GM18909 (cell line): ENCODE results near the gene FKBP6.
A peak's percentile ranks its signal among the peaks of the same experiment; 100 is the strongest.
"Not testable (repeated sequence)": the region's sequence is repeated elsewhere in the genome, so short reads cannot be mapped to it uniquely, and the experiment has no call there.

Source experiments
- ATAC-seq: cut with Tn5 transposase; IDR thresholded peaks from one replicate; pipeline ENCODE4 v1.9.1; 2021; ENCODE audit warnings: mild to moderate bottlenecking; ENCODE audit not compliant: unreplicated experiment, poor library complexity

The FKBP6 gene, protein sequence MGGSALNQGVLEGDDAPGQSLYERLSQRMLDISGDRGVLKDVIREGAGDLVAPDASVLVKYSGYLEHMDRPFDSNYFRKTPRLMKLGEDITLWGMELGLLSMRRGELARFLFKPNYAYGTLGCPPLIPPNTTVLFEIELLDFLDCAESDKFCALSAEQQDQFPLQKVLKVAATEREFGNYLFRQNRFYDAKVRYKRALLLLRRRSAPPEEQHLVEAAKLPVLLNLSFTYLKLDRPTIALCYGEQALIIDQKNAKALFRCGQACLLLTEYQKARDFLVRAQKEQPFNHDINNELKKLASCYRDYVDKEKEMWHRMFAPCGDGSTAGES

DNA sequence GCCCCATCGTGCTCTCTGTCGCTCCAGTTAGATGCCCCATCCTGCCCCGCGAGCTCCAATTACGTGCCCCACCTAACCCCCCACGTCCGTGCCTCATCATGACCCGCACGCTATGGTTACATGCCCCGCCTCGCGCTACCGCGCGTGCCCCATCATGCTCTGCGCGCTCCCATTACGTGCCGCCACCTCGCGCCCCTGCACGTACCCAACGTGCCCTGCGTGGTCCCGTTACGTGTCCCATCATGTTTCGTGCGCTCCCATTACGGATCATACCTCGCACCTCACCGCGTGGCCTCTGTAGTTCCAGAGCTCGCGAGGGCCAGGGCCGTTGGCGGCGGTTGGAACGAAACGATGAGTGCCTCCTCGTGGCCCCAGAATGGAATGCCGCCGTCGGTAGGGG, at the start of gene FKBP6, which contains the start of gene TRIM50:
Gene FKBP6, plus strand, starts transcription at position 240 of the 400 bp plus-strand sequence. CDS start 268 bp downstream, outside the sequence.
Gene TRIM50, minus strand, starts transcription at position 161 of the 400 bp plus-strand sequence. CDS start 3,295 bp downstream, outside the sequence.
- ATAC-seq = not testable (repeated sequence)

DNA sequence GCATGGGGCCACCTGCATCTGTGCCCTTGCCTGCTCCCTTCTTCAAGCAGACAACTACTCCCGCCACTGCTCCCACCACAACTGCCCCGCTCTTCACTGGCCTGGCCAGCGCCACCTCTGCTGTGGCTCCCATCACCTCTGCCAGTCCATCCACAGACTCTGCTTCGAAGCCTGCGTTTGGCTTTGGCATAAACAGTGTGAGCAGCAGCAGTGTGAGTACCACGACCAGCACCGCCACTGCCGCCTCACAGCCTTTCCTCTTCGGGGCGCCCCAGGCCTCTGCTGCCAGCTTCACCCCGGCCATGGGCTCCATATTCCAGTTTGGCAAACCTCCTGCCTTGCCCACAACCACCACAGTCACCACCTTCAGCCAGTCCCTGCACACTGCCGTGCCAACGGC, 30.7 kb upstream of the FKBP6 start:
- not testable (repeated sequence) for ATAC-seq

DNA sequence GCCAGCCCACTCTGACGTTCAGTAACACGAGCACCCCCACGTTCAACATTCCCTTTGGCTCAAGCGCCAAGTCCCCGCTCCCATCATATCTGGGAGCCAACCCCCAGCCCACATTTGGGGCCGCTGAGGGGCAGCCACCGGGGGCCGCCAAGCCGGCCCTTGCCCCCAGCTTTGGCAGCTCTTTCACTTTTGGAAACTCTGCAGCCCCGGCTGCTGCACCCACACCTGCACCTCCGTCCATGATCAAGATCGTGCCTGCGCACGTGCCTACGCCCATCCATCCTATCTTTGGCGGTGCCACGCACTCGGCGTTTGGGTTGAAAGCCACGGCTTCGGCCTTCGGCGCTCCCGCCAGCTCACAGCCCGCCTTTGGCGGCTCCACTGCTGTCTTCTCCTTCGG, 30.3 kb upstream of the FKBP6 start:
- ATAC-seq = not testable (repeated sequence)

DNA sequence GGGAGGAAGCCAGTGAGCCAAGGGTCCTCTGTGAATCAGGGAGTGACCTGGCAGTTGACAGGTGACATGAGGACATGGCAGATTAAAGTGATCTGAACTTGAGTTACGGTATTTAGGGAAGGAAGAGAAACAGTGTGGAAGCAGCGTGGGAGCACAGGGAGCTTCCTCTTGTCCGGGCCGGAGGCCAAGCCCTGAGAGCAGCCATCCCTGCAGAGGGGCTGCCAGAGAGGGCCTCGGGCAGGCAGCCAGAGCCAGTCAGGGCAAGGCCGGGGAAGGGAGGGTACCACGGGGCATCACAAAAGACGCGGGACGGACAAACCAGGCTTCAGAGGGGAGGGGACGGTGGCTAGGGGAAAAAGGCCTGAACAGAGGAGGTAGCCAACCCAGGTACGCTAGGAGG, 28.1 kb upstream of the FKBP6 start:
- not testable (repeated sequence) for ATAC-seq

DNA sequence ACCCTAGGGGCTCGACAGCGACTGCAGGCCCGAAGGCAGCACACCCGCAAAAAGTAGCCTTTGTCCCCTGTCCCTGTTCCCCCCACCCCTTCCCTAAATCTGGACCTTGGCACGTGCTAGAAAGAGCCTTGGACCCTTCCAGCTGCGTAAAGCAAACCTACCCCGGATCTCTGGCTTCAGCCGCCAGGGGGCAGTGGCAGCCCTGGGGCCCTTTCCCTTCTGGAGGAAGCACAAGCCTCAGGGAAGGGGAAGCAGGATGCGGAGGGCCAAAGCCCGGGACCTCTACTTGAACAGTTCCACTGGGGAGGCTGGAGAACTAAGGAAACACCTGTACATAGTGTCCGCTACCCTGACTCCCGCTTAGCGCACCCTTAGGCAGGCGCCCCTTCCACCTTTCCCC, 26.9 kb upstream of the FKBP6 start:
- not testable (repeated sequence) for ATAC-seq

DNA sequence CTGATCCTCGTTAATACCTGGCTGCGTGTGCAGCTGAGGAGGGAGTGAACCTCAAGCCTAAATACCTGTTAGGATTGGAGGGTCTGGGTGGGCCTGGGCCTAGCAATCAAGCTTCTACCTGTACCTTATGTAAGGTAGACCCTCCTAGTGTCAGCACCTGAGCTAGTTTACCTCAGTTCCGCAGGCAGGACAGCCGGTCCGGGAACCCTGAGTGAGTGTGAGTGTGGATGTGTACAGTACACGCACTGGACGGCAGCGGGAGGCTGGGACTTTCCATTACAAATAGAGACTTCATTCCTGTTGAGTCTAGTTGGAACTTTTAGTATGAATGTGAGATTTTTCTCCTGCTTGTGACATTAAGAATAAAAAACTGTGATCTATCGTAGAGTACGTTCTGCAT, 25.1 kb upstream of the FKBP6 start:
- ATAC-seq = not testable (repeated sequence)

DNA sequence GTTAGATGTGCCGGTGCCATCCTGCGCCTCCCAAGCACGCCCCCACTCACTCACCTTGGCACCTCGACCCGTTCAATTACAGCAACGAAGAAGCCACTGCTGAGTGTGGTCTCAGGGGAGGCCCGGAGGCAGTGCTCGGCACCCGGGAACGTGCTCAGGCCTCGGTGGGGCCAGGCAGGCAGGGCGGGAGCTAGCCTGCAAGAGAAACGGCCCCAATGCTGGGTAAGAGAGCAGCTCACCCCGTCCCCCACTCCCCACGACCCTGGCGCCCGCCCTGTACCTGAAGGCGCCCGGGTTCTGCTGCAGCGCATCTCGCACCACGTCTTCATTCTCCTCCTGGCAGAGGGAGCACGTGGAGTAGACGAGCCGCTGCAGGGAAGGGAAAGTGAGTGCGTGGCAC, 24.4 kb upstream of the FKBP6 start:
- no peak for ATAC-seq

DNA sequence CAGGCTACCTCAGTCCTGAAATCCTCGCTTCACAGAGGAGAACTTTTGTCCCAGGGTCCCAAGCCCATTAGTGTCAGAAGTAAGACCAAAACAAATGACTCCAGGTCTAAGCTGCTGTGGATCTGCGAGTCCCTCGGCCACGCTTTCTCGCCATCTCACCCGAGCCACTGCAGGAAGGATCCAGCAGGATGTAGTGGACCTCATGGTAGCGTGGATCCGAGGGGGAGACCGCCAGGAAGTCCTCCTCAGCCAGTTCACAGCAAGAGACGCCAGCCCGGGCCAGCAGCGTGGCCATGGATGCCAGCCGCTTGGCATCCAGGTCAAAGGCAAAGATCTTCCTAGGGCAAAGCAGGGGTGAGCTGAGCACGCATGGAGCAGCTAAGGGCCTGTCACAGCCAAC, 23.9 kb upstream of the FKBP6 start:
- ATAC-seq = no peak

DNA sequence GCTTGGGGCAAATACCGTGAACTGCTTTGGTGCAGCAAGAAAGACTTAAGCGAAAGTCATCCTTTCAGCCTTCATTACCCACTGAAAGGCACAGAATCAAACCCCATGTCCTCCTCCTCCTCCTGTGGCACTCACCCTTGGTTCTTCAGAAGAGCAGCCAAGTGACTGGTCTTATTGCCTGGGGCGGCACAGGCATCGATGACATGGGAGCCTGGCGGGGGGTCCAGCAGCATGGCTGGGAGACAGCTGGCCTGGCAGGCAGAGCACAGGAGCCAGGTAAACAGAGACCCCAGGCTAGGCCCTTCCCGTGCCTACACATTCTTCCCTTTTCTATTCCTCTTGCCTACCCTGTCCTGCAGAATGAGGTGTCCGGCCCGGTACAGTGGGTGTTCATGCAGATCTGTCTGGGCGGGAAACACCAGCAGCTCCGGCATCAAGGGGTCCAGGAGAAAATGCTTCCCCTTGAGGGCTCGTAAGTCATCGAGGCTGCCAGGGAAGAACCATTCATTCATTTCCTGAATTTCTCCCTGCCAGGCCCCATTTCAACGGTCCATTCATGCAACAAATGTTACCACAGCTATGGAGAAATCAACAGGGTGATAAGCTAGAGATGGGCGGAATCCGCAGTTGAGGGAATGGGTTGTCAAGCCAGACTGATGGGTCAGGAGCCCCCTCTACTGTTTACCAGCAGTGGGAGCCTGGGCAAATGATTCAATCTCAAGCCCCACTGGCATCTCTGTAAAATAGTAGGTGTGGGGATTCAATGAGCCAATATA, 23.2 kb upstream of the FKBP6 start:
- ATAC-seq = not testable (repeated sequence)

DNA sequence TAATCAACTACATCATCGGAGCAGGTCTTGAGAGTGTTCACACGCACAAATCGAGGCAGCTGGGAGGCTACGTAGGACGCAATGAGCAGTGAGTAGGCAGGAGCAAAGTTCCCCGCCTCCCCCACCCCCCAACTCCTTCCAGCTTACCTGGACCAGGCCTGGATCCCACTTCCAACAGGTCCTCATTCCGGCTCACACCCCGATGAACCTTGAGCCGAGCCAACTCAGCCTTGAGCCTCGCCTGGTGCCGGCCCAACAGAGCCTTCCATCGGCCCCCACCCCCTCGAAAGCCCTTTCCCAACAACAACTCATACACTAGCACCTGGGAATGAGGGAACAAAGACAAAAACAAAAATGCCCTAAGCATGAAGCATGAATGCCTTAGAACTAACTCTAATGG, 20.5 kb upstream of the FKBP6 start:
- no peak for ATAC-seq

DNA sequence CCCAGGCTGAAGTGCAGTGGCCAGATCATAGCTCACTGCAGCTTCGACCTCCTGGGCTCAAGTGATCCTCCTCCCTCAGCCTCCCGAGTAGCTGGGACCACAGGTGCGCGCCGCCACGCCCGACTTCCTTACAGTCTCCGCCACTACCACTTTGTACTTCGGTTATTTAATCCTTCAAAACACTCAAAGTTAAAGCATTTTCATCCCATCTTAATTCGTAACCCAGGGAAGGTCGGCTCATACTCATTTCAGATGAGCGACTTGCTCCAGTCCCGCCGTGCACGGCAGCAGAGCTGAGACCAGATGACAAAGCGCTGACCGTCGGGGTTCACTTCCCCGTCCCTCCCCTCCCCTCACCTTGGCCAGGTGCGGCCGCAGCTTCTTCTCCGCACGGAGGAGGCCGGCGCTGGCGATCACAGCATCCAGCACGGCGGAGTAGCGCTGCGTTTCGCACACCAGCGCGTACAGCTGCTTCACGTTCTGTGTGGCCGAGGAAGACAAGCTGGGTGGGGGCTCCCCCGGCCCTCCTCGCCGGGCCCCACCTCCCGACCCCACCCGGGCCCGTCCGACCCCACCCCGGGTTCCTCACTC, 19.8 kb upstream of the FKBP6 start:
- ATAC-seq = peak; percentile 42

DNA sequence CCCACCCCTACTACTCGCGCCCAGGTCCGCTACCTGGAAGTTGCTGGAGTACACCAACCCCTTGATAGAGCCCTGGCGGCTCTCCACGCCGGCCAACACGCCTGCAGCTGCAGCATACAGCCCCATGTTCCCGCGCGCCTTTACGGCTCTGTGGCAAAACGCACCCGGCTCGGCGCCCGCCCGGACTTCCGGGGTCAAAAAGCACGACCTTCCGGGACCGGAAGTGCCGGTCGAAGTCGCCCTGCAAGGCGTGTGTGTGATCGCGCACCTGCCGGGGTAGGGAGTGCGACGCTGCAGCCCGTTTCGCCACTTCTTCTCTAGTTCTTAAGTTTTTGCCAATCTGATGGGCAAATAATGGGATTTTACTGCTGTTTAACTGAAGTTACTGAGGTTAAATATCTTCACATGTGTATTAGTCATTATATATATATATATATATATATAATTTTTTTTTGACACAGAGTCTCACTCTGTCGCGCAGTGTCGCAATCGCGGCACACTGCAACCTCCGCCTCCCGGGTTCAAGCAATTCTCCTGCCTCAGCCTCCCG, 19.2 kb upstream of the FKBP6 start, which contains the start of gene NSUN5:
Gene NSUN5, minus strand, starts transcription at position 162 of the 550 bp plus-strand sequence. Its CDS starts 36 bp downstream, at position 126.
- peak; percentile 87 for ATAC-seq

DNA sequence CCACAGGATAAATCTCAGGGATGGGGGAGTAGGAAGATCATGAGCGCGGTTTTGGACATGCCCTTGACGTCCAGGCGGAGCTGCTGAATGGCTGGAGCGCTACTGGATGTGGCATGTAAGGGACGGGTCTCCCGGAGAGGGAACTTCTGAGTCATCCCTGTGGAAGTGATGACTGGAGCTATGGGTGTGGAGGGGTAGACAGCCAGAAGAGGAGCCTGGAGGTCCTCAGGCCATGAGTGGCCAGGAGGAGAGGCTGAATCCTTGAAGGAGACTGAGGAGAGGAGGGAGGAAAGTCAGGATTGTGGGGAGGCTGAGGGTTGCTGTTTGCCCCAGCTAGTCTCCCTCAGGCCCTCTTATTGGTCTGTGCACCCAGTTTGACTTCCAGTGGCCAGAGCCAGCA, 16.5 kb upstream of the FKBP6 start:
- not testable (repeated sequence) for ATAC-seq

DNA sequence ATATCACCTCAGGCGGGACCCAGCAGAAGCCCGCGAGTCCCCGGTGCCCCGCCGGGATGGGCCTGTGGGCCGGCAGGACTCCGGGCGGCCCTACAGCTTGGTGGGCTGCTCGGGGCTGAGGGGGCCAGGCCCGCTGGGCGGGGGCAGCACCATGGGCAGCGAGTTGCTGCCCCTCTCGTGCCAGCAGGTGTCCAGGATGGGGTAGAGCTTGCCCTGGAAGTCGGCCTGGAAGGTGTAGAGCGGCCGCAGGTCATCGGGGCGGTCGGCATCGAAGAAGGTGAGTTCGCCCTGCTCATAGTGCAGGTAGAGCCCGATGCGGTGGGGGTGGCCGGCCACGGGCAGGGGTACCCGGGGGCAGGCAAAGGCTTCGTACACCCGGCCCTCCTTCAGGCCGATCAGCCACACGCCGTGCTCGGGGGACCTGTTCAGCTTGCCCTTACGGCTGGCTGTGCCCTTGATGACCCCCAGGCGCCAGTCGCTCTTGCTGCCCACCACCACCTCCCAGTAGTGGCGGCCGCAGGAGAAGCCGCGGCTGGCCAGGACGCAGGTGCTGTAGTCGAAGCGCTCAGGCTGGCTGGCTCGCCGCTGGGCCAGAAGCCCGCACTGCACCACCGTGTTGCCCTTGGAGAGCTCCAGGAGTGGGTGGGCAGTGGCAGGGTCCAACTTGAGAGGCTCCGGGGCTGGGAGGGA, 15.0 kb upstream of the FKBP6 start:
- no peak for ATAC-seq

DNA sequence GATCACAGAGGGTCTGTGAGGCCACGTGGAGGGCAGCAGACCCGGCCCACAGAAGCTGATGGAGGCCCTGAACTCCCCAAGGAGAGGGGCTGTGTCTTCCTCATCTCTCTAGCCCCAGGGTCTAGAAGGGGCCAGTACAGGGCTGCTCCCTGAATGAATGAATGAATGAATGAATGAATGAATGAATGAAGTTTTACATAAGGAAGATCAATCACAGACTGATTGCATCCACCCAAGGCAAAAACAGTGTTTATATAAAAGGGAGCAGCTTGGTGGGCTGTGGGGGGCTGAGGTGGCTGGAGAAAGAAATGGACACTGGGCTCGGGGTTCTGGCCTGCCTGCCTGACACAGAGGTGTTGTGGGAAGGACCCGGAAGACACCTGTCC, 14.4 kb upstream of the FKBP6 start:
- no peak for ATAC-seq

DNA sequence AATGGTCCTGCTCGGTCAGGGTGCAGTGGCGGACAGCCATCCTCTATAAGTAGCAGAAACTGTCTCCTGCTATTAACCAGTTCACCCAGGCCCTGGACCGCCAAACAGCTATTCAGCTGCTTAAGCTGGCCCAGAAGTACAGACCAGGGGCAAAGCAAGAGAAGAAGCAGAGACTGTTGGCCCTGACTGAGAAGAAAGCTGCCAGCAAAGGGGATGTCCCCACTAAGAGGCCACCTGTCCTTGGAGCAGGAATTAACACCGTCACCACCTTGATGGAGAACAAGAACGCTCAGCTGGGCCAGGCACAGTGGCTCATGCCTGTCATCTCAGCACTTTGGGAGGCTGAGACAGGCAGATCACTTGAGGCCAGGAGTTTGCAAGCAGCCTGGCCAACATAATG, 13.7 kb upstream of the FKBP6 start:
- no peak for ATAC-seq

DNA sequence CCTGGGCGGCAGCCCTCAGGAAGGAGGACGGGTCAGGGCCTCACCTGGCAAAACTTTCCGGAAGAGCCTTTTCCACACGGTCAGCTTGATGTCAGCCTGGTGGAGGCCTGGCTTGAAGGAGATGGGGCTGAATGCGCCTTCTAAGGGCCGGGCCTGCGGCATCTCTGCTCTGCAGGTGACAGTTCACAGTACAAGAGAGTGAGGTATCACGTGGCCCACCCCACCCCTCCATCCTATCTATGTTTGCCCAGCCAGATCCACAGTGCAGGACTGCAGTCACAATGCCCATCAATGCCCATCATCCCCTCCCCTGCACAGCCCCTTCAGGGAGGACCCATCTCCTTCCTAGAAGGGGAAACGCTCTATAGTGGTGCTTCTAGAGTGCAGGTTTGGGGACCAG, 11.4 kb upstream of the FKBP6 start:
- ATAC-seq = no peak

DNA sequence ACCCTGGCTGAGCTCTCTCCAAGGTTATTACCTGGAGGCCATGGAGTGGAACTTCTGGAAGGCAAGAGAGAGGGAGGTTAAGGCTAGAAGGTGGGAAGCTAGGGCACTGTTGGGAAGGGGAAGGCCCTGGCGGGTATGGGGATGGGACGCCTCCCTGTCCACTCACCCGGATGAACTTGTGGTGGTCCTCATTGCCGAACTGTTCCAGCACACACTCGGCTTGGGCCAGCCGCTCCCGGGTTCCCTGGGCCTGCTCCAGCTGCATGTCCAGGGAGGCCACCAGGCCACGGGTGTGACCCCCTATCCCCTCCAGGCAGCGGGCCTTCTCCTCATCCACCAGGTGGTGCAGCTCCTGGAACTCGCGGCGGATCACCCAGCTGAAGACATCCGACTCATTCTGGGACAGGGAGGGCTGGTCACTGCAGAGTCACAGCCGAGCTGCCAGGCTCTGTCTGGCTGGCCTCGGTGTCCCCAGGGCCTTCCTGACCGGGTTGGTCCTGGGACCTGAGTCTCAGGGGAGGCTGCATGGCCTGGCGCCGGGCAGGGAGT, 9.2 kb upstream of the FKBP6 start:
- ATAC-seq = not testable (repeated sequence)

DNA sequence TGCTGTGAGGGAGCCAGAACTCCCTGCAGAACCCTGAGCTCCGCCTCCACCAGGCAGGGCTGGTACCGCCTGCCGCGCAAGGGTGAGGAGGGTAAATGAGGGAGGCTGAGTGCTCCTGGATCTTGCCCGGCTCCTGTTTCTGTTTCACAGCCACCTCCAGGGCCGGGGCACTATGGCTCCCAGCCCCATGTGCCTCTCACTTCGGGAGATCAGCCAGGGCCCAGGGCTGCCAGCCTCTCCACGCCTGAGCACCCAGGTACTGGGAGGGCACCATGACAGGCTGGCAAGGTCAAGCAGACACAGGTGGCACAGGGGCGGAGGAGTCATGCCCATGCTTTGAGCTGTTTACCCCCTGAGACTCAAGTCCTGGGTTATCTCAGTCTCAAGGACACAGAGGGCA, 8.4 kb upstream of the FKBP6 start:
- ATAC-seq = not testable (repeated sequence)

DNA sequence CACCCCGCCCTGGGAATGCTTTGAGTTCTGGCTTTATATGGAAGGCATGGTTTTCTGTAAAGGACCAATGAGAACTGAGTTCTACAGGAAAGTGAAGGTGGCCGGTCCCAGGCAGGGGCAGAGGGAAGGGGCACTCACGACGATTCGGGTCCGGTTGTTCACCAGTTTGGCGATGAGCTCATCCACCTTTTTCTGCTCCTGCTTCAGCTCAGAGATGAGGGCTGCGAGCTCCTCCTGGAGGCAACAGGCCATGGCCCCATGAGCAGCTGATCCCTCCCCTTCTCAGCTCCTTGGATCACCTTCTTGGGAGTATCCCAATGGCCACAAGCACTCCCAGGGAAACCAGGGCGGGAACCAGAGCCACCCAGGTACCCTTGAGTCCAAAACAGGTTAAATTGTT, 8.0 kb upstream of the FKBP6 start:
- not testable (repeated sequence) for ATAC-seq
